OCI-LY1 (cell line): ENCODE measurements around the gene SDR39U1.

Experiments used
- H2AFZ ChIP-seq: fragments of 200-600 bp; sonication (generic), shearing (Covaris generic); 2 replicates; pipeline ENCODE4 v1.6.0; 2014; ENCODE audit warnings: antibody characterized with exemption, mild to moderate bottlenecking, low read length
- H3F3A ChIP-seq: fragments of 200-600 bp; sonication (generic), shearing (Covaris generic); 2 replicates; pipeline ENCODE4 v1.6.0; 2014; ENCODE audit warnings: mild to moderate bottlenecking, antibody characterized with exemption, low read length, moderate library complexity; ENCODE audit not compliant: insufficient read depth
- H3K27ac ChIP-seq: fragments of 200-600 bp; sonication (generic); 2 replicates; pipeline ENCODE4 v1.5.1; 2014; ENCODE audit warnings: low read length, mixed run types, mild to moderate bottlenecking, low read depth; ENCODE audit not compliant: poor library complexity, severe bottlenecking
- H3K27me3 ChIP-seq: fragments of 200-600 bp; sonication (generic); 2 replicates; pipeline ENCODE4 v1.6.0; 2014; ENCODE audit warnings: antibody characterized with exemption, mild to moderate bottlenecking, low read length, moderate library complexity; ENCODE audit not compliant: insufficient read depth
- H3K36me3 ChIP-seq: fragments of 200-600 bp; sonication (generic); 2 replicates; pipeline ENCODE4 v1.6.1; 2014; ENCODE audit warnings: mild to moderate bottlenecking, antibody characterized with exemption, low read length, moderate library complexity, mixed read lengths; ENCODE audit not compliant: insufficient read depth
- H3K4me1 ChIP-seq: fragments of 200-600 bp; sonication (generic); 2 replicates; pipeline ENCODE4 v1.5.1; 2014; ENCODE audit warnings: mild to moderate bottlenecking, low read length, moderate library complexity; ENCODE audit not compliant: insufficient read depth, severe bottlenecking
- H3K4me2 ChIP-seq: fragments of 200-600 bp; sonication (generic), shearing (Covaris generic); 2 replicates; pipeline ENCODE4 v1.6.1; 2014; ENCODE audit warnings: low read length
- H3K4me3 ChIP-seq: fragments of 200-600 bp; sonication (generic); 2 replicates; pipeline ENCODE4 v1.5.1; 2014; ENCODE audit warnings: low read length, low read depth, mild to moderate bottlenecking, mixed read lengths; ENCODE audit not compliant: poor library complexity, severe bottlenecking
- H3K79me2 ChIP-seq: fragments of 200-600 bp; shearing (Covaris generic); 2 replicates; pipeline ENCODE4 v1.6.1; 2016; ENCODE audit warnings: mixed run types, low read length, mixed read lengths; ENCODE audit not compliant: insufficient read depth
- H3K9ac ChIP-seq: fragments of 200-600 bp; sonication (generic), shearing (Covaris generic); 2 replicates; pipeline ENCODE4 v1.6.1; 2014; ENCODE audit warnings: mild to moderate bottlenecking, low read length, mixed read lengths
- H3K9me2 ChIP-seq: fragments of 200-600 bp; sonication (generic), shearing (Covaris generic); 2 replicates; pipeline ENCODE4 v1.6.1; 2014; ENCODE audit warnings: low read depth, mild to moderate bottlenecking, low read length, mixed read lengths
- H3K9me3 ChIP-seq: fragments of 200-600 bp; shearing (Covaris generic); 2 replicates; pipeline ENCODE4 v1.6.1; 2014; ENCODE audit warnings: low read length, mixed read lengths
- H4K20me1 ChIP-seq: fragments of 200-600 bp; sonication (generic), shearing (Covaris generic); 2 replicates; pipeline ENCODE4 v1.6.0; 2016; ENCODE audit warnings: mild to moderate bottlenecking, low read length; ENCODE audit not compliant: insufficient read depth
- EZH2 ChIP-seq: fragments of 200-600 bp; sonication (generic), shearing (Covaris generic); IDR thresholded peaks from 2 replicates; pipeline ENCODE4 v1.8.0; 2017; ENCODE audit warnings: borderline replicate concordance, mixed run types, mild to moderate bottlenecking, antibody characterized with exemption, low read length, moderate library complexity, mixed read lengths
- TF ChIP-seq, protein P1 (sequence below): fragments of 200-600 bp; sonication (generic), shearing (Covaris generic); IDR thresholded peaks from 2 replicates; pipeline ENCODE4 v1.5.1; 2017; ENCODE audit warnings: mild to moderate bottlenecking, antibody characterized with exemption, low read length, moderate library complexity, mixed read lengths

SDR39U1 gene

GRCh38 chr14:24441904-24442239, 704 bp downstream of the SDR39U1 start:
- Histone ChIP-seq H3K27ac (peak overlapping the region; percentile 72), H3K9me3 (no peaks in the 10 kb centered on the region), H3K9ac (peak overlapping the region; percentile 89), H3K27me3 (no peaks in the 10 kb centered on the region), H4K20me1 (no peaks in the 10 kb centered on the region), H3F3A (no peaks in the 10 kb centered on the region; the same call in 1 of the 2 replicates), H3K9me2 (no peaks in the 10 kb centered on the region), H3K4me3 (peak overlapping the region; percentile 78), H3K79me2 (0 out of 2 replicates have a peak, but pooled peaks cover 6% of the 10 kb centered on the region), H2AFZ (no peak overlapping the region), H3K4me1 (peaks cover 35% of the 10 kb centered on the region), H3K36me3 (peaks cover 53% of the 10 kb centered on the region), H3K4me2 (peak overlapping the region; percentile 95)
- TF ChIP-seq, protein P1, sequence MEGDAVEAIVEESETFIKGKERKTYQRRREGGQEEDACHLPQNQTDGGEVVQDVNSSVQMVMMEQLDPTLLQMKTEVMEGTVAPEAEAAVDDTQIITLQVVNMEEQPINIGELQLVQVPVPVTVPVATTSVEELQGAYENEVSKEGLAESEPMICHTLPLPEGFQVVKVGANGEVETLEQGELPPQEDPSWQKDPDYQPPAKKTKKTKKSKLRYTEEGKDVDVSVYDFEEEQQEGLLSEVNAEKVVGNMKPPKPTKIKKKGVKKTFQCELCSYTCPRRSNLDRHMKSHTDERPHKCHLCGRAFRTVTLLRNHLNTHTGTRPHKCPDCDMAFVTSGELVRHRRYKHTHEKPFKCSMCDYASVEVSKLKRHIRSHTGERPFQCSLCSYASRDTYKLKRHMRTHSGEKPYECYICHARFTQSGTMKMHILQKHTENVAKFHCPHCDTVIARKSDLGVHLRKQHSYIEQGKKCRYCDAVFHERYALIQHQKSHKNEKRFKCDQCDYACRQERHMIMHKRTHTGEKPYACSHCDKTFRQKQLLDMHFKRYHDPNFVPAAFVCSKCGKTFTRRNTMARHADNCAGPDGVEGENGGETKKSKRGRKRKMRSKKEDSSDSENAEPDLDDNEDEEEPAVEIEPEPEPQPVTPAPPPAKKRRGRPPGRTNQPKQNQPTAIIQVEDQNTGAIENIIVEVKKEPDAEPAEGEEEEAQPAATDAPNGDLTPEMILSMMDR = no peak
- no peak for TF ChIP-seq EZH2

- peak overlapping the region; percentile 72 for H3K27ac ChIP-seq
- H3K9ac ChIP-seq = peak overlapping the region; percentile 89
- H3K4me3 ChIP-seq = peak overlapping the region; percentile 78
- TF ChIP-seq, protein P1 = no peak
- no peak for TF ChIP-seq EZH2
- no peaks in the 10 kb centered on the region for H3K27me3 ChIP-seq
- H3K4me1 ChIP-seq = peaks cover 39% of the 10 kb centered on the region
- H3K9me2 ChIP-seq = no peaks in the 10 kb centered on the region
- no peaks in the 10 kb centered on the region; the same call in 1 of the 2 replicates for H3F3A ChIP-seq
- no peaks in the 10 kb centered on the region for H4K20me1 ChIP-seq
- H3K4me2 ChIP-seq = peak overlapping the region; percentile 95
- 0 out of 2 replicates have a peak, but pooled peaks cover 6% of the 10 kb centered on the region for H3K79me2 ChIP-seq
- H3K36me3 ChIP-seq = peaks cover 55% of the 10 kb centered on the region
- H3K9me3 ChIP-seq = no peaks in the 10 kb centered on the region
- H2AFZ ChIP-seq = no peak overlapping the region
Measured at GRCh38 chr14:24441485-24441884, 1.1 kb downstream of the SDR39U1 start.

- H3K9ac ChIP-seq = peak overlapping the region; percentile 89
- no peak for TF ChIP-seq EZH2
- TF ChIP-seq, protein P1 = no peak
- H3F3A ChIP-seq = no peaks in the 10 kb centered on the region; the same call in 1 of the 2 replicates
- peak overlapping the region; percentile 72 for H3K27ac ChIP-seq
- 0 out of 2 replicates have a peak, but pooled peaks cover 6% of the 10 kb centered on the region for H3K79me2 ChIP-seq
- peaks cover 43% of the 10 kb centered on the region for H3K4me1 ChIP-seq
- no peaks in the 10 kb centered on the region for H3K9me3 ChIP-seq
- no peak overlapping the region for H2AFZ ChIP-seq
- H3K4me3 ChIP-seq = peak overlapping the region; percentile 78
- H3K4me2 ChIP-seq = peak overlapping the region; percentile 95
- H3K9me2 ChIP-seq = no peaks in the 10 kb centered on the region
- peaks cover 61% of the 10 kb centered on the region for H3K36me3 ChIP-seq
- no peaks in the 10 kb centered on the region for H4K20me1 ChIP-seq
- no peaks in the 10 kb centered on the region for H3K27me3 ChIP-seq
Measured at GRCh38 chr14:24440606-24441399, 1.8 kb downstream of the SDR39U1 start.
